ENCODE results near the gene TBCEL. TPM values are rescaled to one million over a fixed set of nuclear protein-coding genes. Genes with fewer than 3 reads are reported as not detected.

The TBCEL gene
- total RNA-seq, 1 experiment from 2014 or later, result 23.2 TPM

GRCh38 chr11:120998581-120998980, 25.3 kb upstream of the TBCEL start:
- Histone ChIP-seq H3K9me3 (ENCODE audit: control insufficient read depth, insufficient read depth, low read depth, low read length) (no peaks in the 10 kb centered on the region), H3K4me3 (ENCODE audit: low read depth in 2 of 2, low read length in 2 of 2) (no peak overlapping the region), H3K27ac (ENCODE audit: low read length) (no peak overlapping the region), H3K4me1 (ENCODE audit: control insufficient read depth, insufficient read depth, low read length) (no peaks in the 10 kb centered on the region), H3K27me3 (ENCODE audit: control insufficient read depth, insufficient read depth, low read length) (peaks cover 36% of the 10 kb centered on the region; the same call in 1 of the 2 replicates), H3K36me3 (ENCODE audit: control insufficient read depth, insufficient read depth, low read length) (no peaks in the 10 kb centered on the region)
- ATAC-seq (no peak), DNase-seq (ENCODE audit: low read depth, low spot score) (no peak)
- in situ Hi-C loops (cut with HindIII; ENCODE audit: low pct_unique_long_range_greater_than_20kb, low sequenced_read_pairs) (no loop called here), intact Hi-C loops (cut with micrococcal nuclease; ENCODE audit: unreplicated experiment) (no loop called here)
- TF ChIP-seq CTCF (IDR thresholded peaks at IDR 0.05) (no peak), TCF7L2 (IDR thresholded peaks at IDR 0.05; ENCODE audit: low read depth, low read length) (no peak), SIN3A (IDR thresholded peaks at IDR 0.05; ENCODE audit: borderline replicate concordance, insufficient read depth, low read depth, low read length) (no peak), REST (IDR thresholded peaks at IDR 0.05; ENCODE audit: insufficient read depth in 1 of 2, low read depth in 2 of 2, low read length in 1 of 2) (no peak), POLR2AphosphoS5 (IDR thresholded peaks at IDR 0.05; ENCODE audit: low read depth, low read length) (no peak)
- no TSS peak for BruUV-seq (replicated peaks)
- ChIA-PET POLR2A (no interaction called here), CTCF (no interaction called here)

GRCh38 chr11:121004206-121004840, 19.6 kb upstream of the TBCEL start:
- DNase-seq (ENCODE audit: low read depth, low spot score) (no peak), ATAC-seq (no peak)
- Histone ChIP-seq H3K36me3 (ENCODE audit: control insufficient read depth, insufficient read depth, low read length) (no peaks in the 10 kb centered on the region), H3K4me1 (ENCODE audit: control insufficient read depth, insufficient read depth, low read length) (no peaks in the 10 kb centered on the region), H3K27ac (ENCODE audit: low read length) (no peak overlapping the region), H3K27me3 (ENCODE audit: control insufficient read depth, insufficient read depth, low read length) (peaks cover 30% of the 10 kb centered on the region; the same call in 1 of the 2 replicates), H3K9me3 (ENCODE audit: control insufficient read depth, insufficient read depth, low read depth, low read length) (no peaks in the 10 kb centered on the region), H3K4me3 (ENCODE audit: low read depth in 2 of 2, low read length in 2 of 2) (no peak overlapping the region)
- in situ Hi-C loops (cut with HindIII; ENCODE audit: low pct_unique_long_range_greater_than_20kb, low sequenced_read_pairs) (no loop called here), intact Hi-C loops (cut with micrococcal nuclease; ENCODE audit: unreplicated experiment) (no loop called here)
- ChIA-PET POLR2A (no interaction called here), CTCF (no interaction called here)
- no TSS peak for BruUV-seq (replicated peaks)
- no peak for TF ChIP-seq CTCF (IDR thresholded peaks at IDR 0.05)
- TF ChIP-seq POLR2AphosphoS5 (IDR thresholded peaks at IDR 0.05; ENCODE audit: low read depth, low read length), result no peak
- TF ChIP-seq REST (IDR thresholded peaks at IDR 0.05; ENCODE audit: insufficient read depth in 1 of 2, low read depth in 2 of 2, low read length in 1 of 2), result no peak
- TF ChIP-seq TCF7L2 (IDR thresholded peaks at IDR 0.05; ENCODE audit: low read depth, low read length), result no peak
- no peak for TF ChIP-seq SIN3A (IDR thresholded peaks at IDR 0.05; ENCODE audit: borderline replicate concordance, insufficient read depth, low read depth, low read length)

Data from Panc1 (cell line).